ENCODE data around the gene C22orf15. TPM values are rescaled to one million over a fixed set of nuclear protein-coding genes. Genes with fewer than 3 reads are reported as not detected.
A peak's percentile ranks its signal among the peaks of the same experiment; 100 is the strongest.

Gene C22orf15
- total and polyA plus RNA-seq, 9 of the 15 experiments (the other 6 are each of a cell fraction or from before 2014, with no cell fraction given), result 0.07 TPM; not detected in 8

DNA sequence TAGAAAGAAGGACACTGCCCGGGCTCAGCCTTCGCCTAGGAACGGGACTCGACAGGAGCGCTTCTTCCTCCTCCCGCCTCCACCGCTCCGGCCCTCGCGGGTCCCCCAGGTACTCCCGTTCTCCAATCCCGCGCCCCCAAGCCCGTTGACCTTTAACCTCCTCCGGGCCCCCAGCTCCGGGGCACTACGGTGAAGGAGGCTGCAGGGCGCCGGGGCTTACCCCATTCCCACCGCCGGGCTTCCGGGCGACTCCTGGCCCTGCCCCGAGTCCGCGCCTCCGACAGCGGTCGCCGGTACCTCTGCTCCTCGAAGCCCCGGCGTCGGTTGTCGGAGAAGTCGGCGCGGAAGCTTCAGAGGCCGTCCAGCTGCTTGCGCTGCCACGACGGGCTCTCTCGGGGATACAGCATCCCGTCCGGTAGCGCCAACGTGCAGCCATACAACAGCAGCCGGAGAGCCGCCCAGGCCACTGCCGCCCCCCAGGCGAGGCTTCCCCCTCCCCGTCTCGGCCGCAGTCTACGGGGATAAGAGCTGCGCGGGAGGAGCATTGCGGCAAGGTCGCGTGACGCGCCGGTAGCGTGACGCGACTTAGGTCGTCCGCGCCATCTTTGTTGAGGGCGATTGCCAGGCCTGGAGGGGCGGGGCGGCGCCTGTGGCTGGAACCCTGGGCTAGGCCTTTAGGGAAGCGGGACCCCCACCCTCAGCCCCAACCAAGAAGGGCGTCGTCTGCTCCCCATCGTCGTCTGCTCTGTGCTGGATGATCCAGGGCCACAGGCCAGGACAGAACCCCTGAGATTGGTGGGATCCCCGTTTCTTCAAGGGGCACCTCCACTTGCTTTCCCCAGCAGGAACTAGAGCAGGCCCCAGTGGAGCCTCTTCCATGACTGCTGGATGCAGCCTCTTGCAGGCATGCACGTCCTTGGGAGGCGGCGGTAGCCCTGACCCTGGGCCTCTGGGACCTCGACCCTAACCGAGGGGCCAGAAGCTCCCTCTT is 45.7 kb upstream of the C22orf15 start (continued):
- TF ChIP-seq, protein P1, sequence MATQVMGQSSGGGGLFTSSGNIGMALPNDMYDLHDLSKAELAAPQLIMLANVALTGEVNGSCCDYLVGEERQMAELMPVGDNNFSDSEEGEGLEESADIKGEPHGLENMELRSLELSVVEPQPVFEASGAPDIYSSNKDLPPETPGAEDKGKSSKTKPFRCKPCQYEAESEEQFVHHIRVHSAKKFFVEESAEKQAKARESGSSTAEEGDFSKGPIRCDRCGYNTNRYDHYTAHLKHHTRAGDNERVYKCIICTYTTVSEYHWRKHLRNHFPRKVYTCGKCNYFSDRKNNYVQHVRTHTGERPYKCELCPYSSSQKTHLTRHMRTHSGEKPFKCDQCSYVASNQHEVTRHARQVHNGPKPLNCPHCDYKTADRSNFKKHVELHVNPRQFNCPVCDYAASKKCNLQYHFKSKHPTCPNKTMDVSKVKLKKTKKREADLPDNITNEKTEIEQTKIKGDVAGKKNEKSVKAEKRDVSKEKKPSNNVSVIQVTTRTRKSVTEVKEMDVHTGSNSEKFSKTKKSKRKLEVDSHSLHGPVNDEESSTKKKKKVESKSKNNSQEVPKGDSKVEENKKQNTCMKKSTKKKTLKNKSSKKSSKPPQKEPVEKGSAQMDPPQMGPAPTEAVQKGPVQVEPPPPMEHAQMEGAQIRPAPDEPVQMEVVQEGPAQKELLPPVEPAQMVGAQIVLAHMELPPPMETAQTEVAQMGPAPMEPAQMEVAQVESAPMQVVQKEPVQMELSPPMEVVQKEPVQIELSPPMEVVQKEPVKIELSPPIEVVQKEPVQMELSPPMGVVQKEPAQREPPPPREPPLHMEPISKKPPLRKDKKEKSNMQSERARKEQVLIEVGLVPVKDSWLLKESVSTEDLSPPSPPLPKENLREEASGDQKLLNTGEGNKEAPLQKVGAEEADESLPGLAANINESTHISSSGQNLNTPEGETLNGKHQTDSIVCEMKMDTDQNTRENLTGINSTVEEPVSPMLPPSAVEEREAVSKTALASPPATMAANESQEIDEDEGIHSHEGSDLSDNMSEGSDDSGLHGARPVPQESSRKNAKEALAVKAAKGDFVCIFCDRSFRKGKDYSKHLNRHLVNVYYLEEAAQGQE (IDR thresholded peaks at IDR 0.05; ENCODE audit: borderline replicate concordance), result peak; percentile 39
- TF ChIP-seq, protein P1 (CRISPR knock-in tag; IDR thresholded peaks at IDR 0.05; ENCODE audit: low read depth), result no peak
- no peak for TF ChIP-seq ZNF445 (CRISPR knock-in tag; IDR thresholded peaks at IDR 0.05; ENCODE audit: low read depth)
- TF ChIP-seq, protein P2, sequence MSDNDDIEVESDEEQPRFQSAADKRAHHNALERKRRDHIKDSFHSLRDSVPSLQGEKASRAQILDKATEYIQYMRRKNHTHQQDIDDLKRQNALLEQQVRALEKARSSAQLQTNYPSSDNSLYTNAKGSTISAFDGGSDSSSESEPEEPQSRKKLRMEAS (CRISPR knock-in tag; IDR thresholded peaks at IDR 0.05), result peak; percentile 86
- TF ChIP-seq CREB1 (IDR thresholded peaks at IDR 0.05), result peak; percentile 95
- peak; percentile 98 for TF ChIP-seq CREB1 (CRISPR knock-in tag; IDR thresholded peaks at IDR 0.05)
- TF ChIP-seq NBN (IDR thresholded peaks at IDR 0.05; ENCODE audit: low read depth), result peak; percentile 37; the same call in 1 of the 2 replicates
- peak; percentile 76; the same call in 1 of the 2 replicates for TF ChIP-seq PHF8 (IDR thresholded peaks at IDR 0.05; ENCODE audit: borderline replicate concordance, low read length)
- peak; percentile 35; the same call in 1 of the 2 replicates for TF ChIP-seq FOXP1 (CRISPR knock-in tag; IDR thresholded peaks at IDR 0.05)
- TF ChIP-seq KLF1 (tag; IDR thresholded peaks at IDR 0.05), result no peak
- no peak for TF ChIP-seq POLR2H (tag; IDR thresholded peaks at IDR 0.05; ENCODE audit: low read depth)
- TF ChIP-seq ASH1L (IDR thresholded peaks at IDR 0.05; ENCODE audit: borderline replicate concordance, low read depth, partially characterized antibody), result no peak
- TF ChIP-seq YBX1 (IDR thresholded peaks at IDR 0.05), result no peak
- TF ChIP-seq TARDBP (IDR thresholded peaks at IDR 0.05), result no peak
- TF ChIP-seq, protein P3, sequence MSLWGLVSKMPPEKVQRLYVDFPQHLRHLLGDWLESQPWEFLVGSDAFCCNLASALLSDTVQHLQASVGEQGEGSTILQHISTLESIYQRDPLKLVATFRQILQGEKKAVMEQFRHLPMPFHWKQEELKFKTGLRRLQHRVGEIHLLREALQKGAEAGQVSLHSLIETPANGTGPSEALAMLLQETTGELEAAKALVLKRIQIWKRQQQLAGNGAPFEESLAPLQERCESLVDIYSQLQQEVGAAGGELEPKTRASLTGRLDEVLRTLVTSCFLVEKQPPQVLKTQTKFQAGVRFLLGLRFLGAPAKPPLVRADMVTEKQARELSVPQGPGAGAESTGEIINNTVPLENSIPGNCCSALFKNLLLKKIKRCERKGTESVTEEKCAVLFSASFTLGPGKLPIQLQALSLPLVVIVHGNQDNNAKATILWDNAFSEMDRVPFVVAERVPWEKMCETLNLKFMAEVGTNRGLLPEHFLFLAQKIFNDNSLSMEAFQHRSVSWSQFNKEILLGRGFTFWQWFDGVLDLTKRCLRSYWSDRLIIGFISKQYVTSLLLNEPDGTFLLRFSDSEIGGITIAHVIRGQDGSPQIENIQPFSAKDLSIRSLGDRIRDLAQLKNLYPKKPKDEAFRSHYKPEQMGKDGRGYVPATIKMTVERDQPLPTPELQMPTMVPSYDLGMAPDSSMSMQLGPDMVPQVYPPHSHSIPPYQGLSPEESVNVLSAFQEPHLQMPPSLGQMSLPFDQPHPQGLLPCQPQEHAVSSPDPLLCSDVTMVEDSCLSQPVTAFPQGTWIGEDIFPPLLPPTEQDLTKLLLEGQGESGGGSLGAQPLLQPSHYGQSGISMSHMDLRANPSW (CRISPR knock-in tag; IDR thresholded peaks at IDR 0.05), result no peak
- TF ChIP-seq RBFOX2 (IDR thresholded peaks at IDR 0.05; ENCODE audit: low read depth, low read length), result peak; percentile 91
- TF ChIP-seq, protein P4, sequence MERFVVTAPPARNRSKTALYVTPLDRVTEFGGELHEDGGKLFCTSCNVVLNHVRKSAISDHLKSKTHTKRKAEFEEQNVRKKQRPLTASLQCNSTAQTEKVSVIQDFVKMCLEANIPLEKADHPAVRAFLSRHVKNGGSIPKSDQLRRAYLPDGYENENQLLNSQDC (CRISPR knock-in tag; IDR thresholded peaks at IDR 0.05), result no peak
